ENCODE data around the gene CREG2.

DNA sequence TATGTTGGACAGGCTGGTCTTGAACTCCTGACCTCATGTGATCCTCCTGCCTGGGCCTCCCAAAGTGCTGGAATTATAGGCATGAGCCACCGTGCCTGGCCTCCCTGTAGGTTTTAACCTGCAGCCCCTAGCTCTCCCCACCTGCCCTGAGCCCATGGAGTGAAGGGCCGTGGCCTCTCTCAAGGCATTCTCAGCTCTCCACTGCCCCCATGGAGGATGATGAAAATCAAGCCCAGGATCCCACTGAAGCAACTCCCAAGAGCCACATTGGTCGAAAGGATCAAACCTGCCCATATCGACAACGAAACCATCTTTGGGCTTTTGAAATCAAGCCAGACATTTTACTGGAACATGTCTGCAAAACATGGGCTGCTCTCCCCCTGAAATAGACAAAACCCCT, 22.4 kb upstream of the CREG2 start:
- TF ChIP-seq EP300 (conservative IDR thresholded peaks at IDR 0.05; ENCODE audit: poor library complexity, severe bottlenecking): no peak
- TF ChIP-seq, protein P1, sequence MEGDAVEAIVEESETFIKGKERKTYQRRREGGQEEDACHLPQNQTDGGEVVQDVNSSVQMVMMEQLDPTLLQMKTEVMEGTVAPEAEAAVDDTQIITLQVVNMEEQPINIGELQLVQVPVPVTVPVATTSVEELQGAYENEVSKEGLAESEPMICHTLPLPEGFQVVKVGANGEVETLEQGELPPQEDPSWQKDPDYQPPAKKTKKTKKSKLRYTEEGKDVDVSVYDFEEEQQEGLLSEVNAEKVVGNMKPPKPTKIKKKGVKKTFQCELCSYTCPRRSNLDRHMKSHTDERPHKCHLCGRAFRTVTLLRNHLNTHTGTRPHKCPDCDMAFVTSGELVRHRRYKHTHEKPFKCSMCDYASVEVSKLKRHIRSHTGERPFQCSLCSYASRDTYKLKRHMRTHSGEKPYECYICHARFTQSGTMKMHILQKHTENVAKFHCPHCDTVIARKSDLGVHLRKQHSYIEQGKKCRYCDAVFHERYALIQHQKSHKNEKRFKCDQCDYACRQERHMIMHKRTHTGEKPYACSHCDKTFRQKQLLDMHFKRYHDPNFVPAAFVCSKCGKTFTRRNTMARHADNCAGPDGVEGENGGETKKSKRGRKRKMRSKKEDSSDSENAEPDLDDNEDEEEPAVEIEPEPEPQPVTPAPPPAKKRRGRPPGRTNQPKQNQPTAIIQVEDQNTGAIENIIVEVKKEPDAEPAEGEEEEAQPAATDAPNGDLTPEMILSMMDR (IDR thresholded peaks at IDR 0.05; ENCODE audit: poor library complexity, severe bottlenecking): no peak
- no peak for TF ChIP-seq EZH2 (IDR thresholded peaks at IDR 0.05; ENCODE audit: borderline replicate concordance, insufficient read depth, low read length, poor library complexity, severe bottlenecking)
- TF ChIP-seq RAD21 (conservative IDR thresholded peaks at IDR 0.05): no peak

All from neural cell (in vitro differentiated cells).